ENCODE results near the gene TUSC2. TPM values are rescaled to one million over a fixed set of nuclear protein-coding genes. Genes with fewer than 3 reads are reported as not detected.
A peak's percentile ranks its signal among the peaks of the same experiment; 100 is the strongest.

Gene TUSC2
- total and polyA plus RNA-seq, 12 donors, result 23.7 to 59.1 (median 27.0) TPM

GRCh38 chr3:50342813-50343633 lies 15.0 kb upstream of the TUSC2 start:
- Histone ChIP-seq H3K27ac (peak overlapping the region in 1 of 10 donors; percentile 40), H3K4me1 (peaks cover 16 to 65% (median 44%) of the 10 kb centered on the region in 9 donors), H3K36me3 (peaks cover 0 to 7% (median 0%) of the 10 kb centered on the region in 9 donors), H3K9me3 (no peaks in the 10 kb centered on the region), H3K4me3 (no peak overlapping the region), H3K27me3 (no peaks in the 10 kb centered on the region)
- TF ChIP-seq CTCF (IDR thresholded peaks at IDR 0.05), result no peak
- intact Hi-C loops (cut with DNase I), result loop anchor here in 1 of 10 donors (10.0 kb wide), 1 partner anchor 1092 kb away; no protein-coding TSS in a partner anchor
- ATAC-seq (no peak), DNase-seq (no peak)
- 84 to 86% methylated on average over 13 of the region's 13 CpGs for WGBS, 2 donors

GRCh38 chr3:50341996-50342650 lies 14.1 kb upstream of the TUSC2 start:
- H3K4me3 ChIP-seq, result peak overlapping the region in 1 of 10 donors; percentile 65
- H3K36me3 ChIP-seq, result no peaks in the 10 kb centered on the region
- DNase-seq (no peak), ATAC-seq (no peak)
- H3K4me1 ChIP-seq, result peaks cover 19 to 68% (median 49%) of the 10 kb centered on the region in 9 donors
- 93% methylated on average over 13 of the region's 13 CpGs for whole genome bisulfite sequencing, 2 donors
- intact Hi-C loops (cut with DNase I), result loop anchor here in 1 of 10 donors (10.0 kb wide), 1 partner anchor 1093 kb away; no protein-coding TSS in a partner anchor
- no peaks in the 10 kb centered on the region for H3K27me3 ChIP-seq
- H3K9me3 ChIP-seq, result no peaks in the 10 kb centered on the region
- peak overlapping the region in 1 of 10 donors; percentile 97 for H3K27ac ChIP-seq
- TF ChIP-seq CTCF (IDR thresholded peaks at IDR 0.05), result no peak

- TF ChIP-seq CTCF (IDR thresholded peaks at IDR 0.05), result no peak
- H3K27ac ChIP-seq, result peak overlapping the region in 8 of 10 donors; percentile 90 to 100 (median 97)
- peak overlapping the region in 8 of 10 donors; percentile 47 to 88 (median 64) for H3K4me3 ChIP-seq
- 89 to 96% methylated on average over 9 of the region's 9 CpGs for WGBS, 2 donors
- intact Hi-C loops (cut with DNase I), result loop anchor here in 1 of 10 donors (10.0 kb wide), 1 partner anchor 1093 kb away; no protein-coding TSS in a partner anchor
- ATAC-seq, result no peak
- no peaks in the 10 kb centered on the region for H3K9me3 ChIP-seq
- no peaks in the 10 kb centered on the region for H3K36me3 ChIP-seq
- H3K27me3 ChIP-seq, result no peaks in the 10 kb centered on the region
- peaks cover 19 to 63% (median 49%) of the 10 kb centered on the region in 9 donors for H3K4me1 ChIP-seq
- no peak for DNase-seq
These were observed 13.5 kb upstream of the TUSC2 start for GRCh38 chr3:50341537-50341936.
